Neural progenitor cell (in vitro differentiated cells): Measurements from ENCODE around the gene ARHGAP22.

Experiments
- CTCF ChIP-seq: fragments of 200-600 bp; sonication (generic); IDR thresholded peaks from 2 replicates; pipeline ENCODE4 v1.5.1; 2017; ENCODE audit warnings: antibody characterized with exemption, mild to moderate bottlenecking
- EZH2 ChIP-seq: fragments of 200-600 bp; sonication (generic); IDR thresholded peaks from 2 replicates; pipeline ENCODE4 v1.6.1; 2017; ENCODE audit warnings: antibody characterized with exemption, mild to moderate bottlenecking, moderate library complexity
- EZH2phosphoT487 ChIP-seq: fragments of 200-600 bp; sonication (generic); IDR thresholded peaks from 2 replicates; pipeline ENCODE4 v1.6.1; 2017; ENCODE audit warnings: antibody characterized with exemption

DNA sequence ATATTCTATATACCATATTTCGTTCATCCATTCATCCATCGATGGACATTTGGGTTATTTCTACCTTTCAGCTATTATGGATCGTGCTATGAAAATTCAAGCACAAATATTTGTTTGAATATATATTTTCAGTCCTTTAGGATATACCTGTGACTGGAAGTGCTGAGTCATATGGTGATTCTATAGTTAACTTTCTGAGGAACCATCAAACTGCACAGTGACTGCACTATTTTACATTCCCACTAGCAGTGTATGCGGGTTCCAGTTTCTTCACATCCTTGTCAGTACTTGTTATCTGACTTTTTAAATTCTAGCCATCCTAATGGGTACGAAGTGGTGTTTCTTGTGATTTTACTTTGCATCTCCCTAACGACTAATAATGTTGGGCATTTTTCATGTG, 194.4 kb downstream of the ARHGAP22 start:
- TF ChIP-seq CTCF = no peak
- no peak for TF ChIP-seq EZH2phosphoT487
- TF ChIP-seq EZH2 = no peak
